Measurements from ENCODE around the gene TMEM132D. TPM values are rescaled to one million over a fixed set of nuclear protein-coding genes. Genes with fewer than 3 reads are reported as not detected.

The TMEM132D gene
- total RNA-seq, 1 experiment from 2014 or later = 1.4 TPM

DNA sequence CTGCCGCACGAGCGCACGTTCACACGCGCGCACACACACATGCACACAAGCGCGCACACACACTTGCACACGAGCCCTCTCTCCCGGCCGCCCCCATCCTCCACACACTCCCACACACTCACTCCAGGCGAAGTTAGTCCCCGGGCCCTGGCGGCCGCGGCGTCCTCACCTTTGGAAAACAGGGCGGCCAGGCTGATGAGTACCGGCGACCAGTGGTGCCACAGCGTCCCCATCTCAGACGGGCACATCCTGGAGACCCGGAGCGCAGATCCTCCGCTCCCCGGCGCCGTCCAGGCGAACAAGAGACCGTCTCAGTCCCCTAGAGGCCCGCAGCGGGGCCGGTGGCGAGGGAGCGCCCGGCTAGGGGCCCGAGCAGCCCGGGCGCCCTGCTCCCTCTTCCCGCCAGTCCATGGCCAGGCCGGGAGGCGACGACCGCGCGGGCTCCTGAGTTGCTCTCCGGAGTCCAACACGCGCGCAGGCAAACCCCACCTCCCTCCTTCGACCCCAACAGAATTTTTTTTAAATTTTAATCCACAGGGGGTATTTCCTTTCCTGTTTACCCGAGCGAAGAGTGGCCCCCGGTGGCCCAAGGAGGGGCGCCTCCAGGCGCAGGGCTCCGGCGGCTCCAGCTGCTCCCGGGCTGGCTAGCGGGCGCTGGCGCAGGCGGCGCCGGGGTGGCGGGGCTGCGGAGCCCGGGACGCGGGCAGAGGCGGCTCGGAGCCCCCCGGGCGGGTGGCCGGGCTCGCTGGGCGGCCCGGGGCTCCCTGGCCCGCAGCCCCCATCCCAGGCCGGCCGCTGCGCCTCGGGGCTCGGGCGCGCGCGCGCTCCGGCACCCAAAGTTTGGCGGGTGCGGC lies 506 bp downstream of the TMEM132D start (continued):
- no peak for TF ChIP-seq ZMAT4 (CRISPR knock-in tag; IDR thresholded peaks at IDR 0.05)
- no peak for TF ChIP-seq MXD4 (CRISPR knock-in tag; IDR thresholded peaks at IDR 0.05; ENCODE audit: borderline replicate concordance)
- TF ChIP-seq ZNF396 (CRISPR knock-in tag; IDR thresholded peaks at IDR 0.05; ENCODE audit: borderline replicate concordance) = no peak
- TF ChIP-seq SP1 (CRISPR knock-in tag; conservative IDR thresholded peaks at IDR 0.05) = no peak
- no peak for TF ChIP-seq ATF2 (CRISPR knock-in tag; IDR thresholded peaks at IDR 0.05; ENCODE audit: borderline replicate concordance, low read depth)
- no peak for TF ChIP-seq CDX4 (CRISPR knock-in tag; IDR thresholded peaks at IDR 0.05; ENCODE audit: borderline replicate concordance)
- no peak for TF ChIP-seq IRF2 (CRISPR knock-in tag; IDR thresholded peaks at IDR 0.05; ENCODE audit: borderline replicate concordance, low read depth)

GRCh38 chr12:129902371-129903091 lies 1.3 kb downstream of the TMEM132D start:
- ATAC-seq = no peak
- H3K27me3 Mint-ChIP-seq (ENCODE audit: low read depth) = peaks cover 63% of the 10 kb centered on the region

GRCh38 chr12:129901254-129901653 lies 2.6 kb downstream of the TMEM132D start:
- H3K27me3 Mint-ChIP-seq (ENCODE audit: low read depth) = peaks cover 53% of the 10 kb centered on the region
- no peak overlapping the region for H3K27ac Mint-ChIP-seq
- ATAC-seq = no peak
- no peaks in the 10 kb centered on the region for H3K4me1 Mint-ChIP-seq
- no peak for TF ChIP-seq ZNF416 (CRISPR knock-in tag; IDR thresholded peaks at IDR 0.05)
- TF ChIP-seq TP53 (CRISPR knock-in tag; IDR thresholded peaks at IDR 0.05) = no peak
- TF ChIP-seq HMGA2 (CRISPR knock-in tag; IDR thresholded peaks at IDR 0.05) = no peak
- TF ChIP-seq MAX (CRISPR knock-in tag; IDR thresholded peaks at IDR 0.05) = no peak
- TF ChIP-seq SMAD4 (CRISPR knock-in tag; IDR thresholded peaks at IDR 0.05) = no peak
- no peak for TF ChIP-seq MXD4 (CRISPR knock-in tag; IDR thresholded peaks at IDR 0.05; ENCODE audit: borderline replicate concordance)
- no peak for TF ChIP-seq NR3C1 (CRISPR knock-in tag; conservative IDR thresholded peaks at IDR 0.05; ENCODE audit: low read depth)
- no peak for TF ChIP-seq GABPB1 (CRISPR knock-in tag; IDR thresholded peaks at IDR 0.05)
- TF ChIP-seq OVOL2 (CRISPR knock-in tag; IDR thresholded peaks at IDR 0.05; ENCODE audit: borderline replicate concordance) = no peak
- no peak for TF ChIP-seq NR2C2 (CRISPR knock-in tag; IDR thresholded peaks at IDR 0.05)
- no peak for TF ChIP-seq ZNF219 (CRISPR knock-in tag; IDR thresholded peaks at IDR 0.05; ENCODE audit: borderline replicate concordance)
- TF ChIP-seq FOXP4 (CRISPR knock-in tag; IDR thresholded peaks at IDR 0.05) = no peak
- POLR2A ChIA-PET = no interaction called here
- peaks cover 50% of the 10 kb centered on the region for H3K36me3 Mint-ChIP-seq
- CTCF ChIA-PET = no interaction called here
- no peak overlapping the region for H3K4me3 Mint-ChIP-seq
- H3K9me3 Mint-ChIP-seq = peaks cover 51% of the 10 kb centered on the region
- DNase-seq (ENCODE audit: low spot score) = no peak

More at GRCh38 chr12:129902371-129903091, 1.3 kb downstream of the TMEM132D start:
- ChIA-PET CTCF (interaction anchor here (2.0 kb wide), 1 partner anchor 112 kb away, joined by 6 read pairs; no protein-coding TSS in a partner anchor), POLR2A (no interaction called here)
- Mint-ChIP-seq H3K27ac (no peak overlapping the region), H3K9me3 (peaks cover 51% of the 10 kb centered on the region), H3K36me3 (peaks cover 57% of the 10 kb centered on the region), H3K4me1 (no peaks in the 10 kb centered on the region), H3K4me3 (peak overlapping the region; percentile 70)
- TF ChIP-seq ZNF396 (CRISPR knock-in tag; IDR thresholded peaks at IDR 0.05; ENCODE audit: borderline replicate concordance) = no peak
- 0 out of 2 replicates have a peak, but pooled peaks have one; percentile 56 for TF ChIP-seq ZBTB43 (CRISPR knock-in tag; IDR thresholded peaks at IDR 0.05)
- DNase-seq (ENCODE audit: low spot score) = no peak

All from WTC11 (cell line).